K562 (cell line): Measurements from ENCODE around the gene RFT1. TPM values are rescaled to one million over a fixed set of nuclear protein-coding genes. Genes with fewer than 3 reads are reported as not detected.

Experiments used
- ARNT ChIP-seq, 2 experiments: fragments of 450-650 bp; IDR thresholded peaks; 2 replicates each; pipeline ENCODE4 v1.6.1; 2016; ENCODE audit warnings: mild to moderate bottlenecking in 1 of 2
- BCOR ChIP-seq: fragments of 450-650 bp; IDR thresholded peaks from 2 replicates; pipeline ENCODE4 v1.6.1; 2016
- ESRRA ChIP-seq: fragments of 450-650 bp; IDR thresholded peaks from 2 replicates; pipeline ENCODE4 v1.6.1; 2014; ENCODE audit warnings: low read depth, mild to moderate bottlenecking, moderate library complexity, borderline replicate concordance
- HDAC2 ChIP-seq: fragments of 450-650 bp; IDR thresholded peaks from 2 replicates; pipeline ENCODE4 v1.6.1; 2016; ENCODE audit warnings: mild to moderate bottlenecking
- HDAC3 ChIP-seq: fragments of 450-650 bp; IDR thresholded peaks from 2 replicates; pipeline ENCODE4 v1.6.1; 2018; ENCODE audit warnings: borderline replicate concordance, mild to moderate bottlenecking, moderate library complexity; ENCODE audit not compliant: partially characterized antibody
- MYC ChIP-seq, 2 experiments: fragments of 250-450 bp in 1 of 2; sonication (Bioruptor Pico) in 1 of 2; IDR thresholded peaks; 2 replicates each; pipeline versions ENCODE4 v1.5.1 to v1.6.1; 2012 to 2021; ENCODE audit warnings: low read depth in 2 of 2, borderline replicate concordance in 1 of 2, improper control_type of control experiment in 1 of 2, low read length in 1 of 2, mild to moderate bottlenecking in 1 of 2, moderate library complexity in 1 of 2
- NFIC ChIP-seq: fragments of 450-650 bp; IDR thresholded peaks from 2 replicates; pipeline ENCODE4 v1.6.1; 2017; ENCODE audit warnings: mild to moderate bottlenecking, inconsistent platforms
- POLR2AphosphoS2 ChIP-seq: IDR thresholded peaks from 2 replicates; pipeline ENCODE4 v1.6.1; 2012; ENCODE audit warnings: low read length, improper control_type of control experiment
- POLR2H ChIP-seq: IDR thresholded peaks from 2 replicates; pipeline ENCODE4 v1.6.1; 2016; ENCODE audit warnings: missing genetic modification characterization, low read depth, mild to moderate bottlenecking, control low read depth, missing compliant biosample characterization, moderate library complexity
- RCOR1 ChIP-seq, 2 experiments: IDR thresholded peaks; 2 replicates each; pipeline ENCODE4 v1.6.1; 2012; ENCODE audit warnings: low read depth in 2 of 2, low read length in 2 of 2, borderline replicate concordance in 1 of 2, improper control_type of control experiment in 1 of 2
- SAP30 ChIP-seq: fragments of 200-600 bp; sonication (generic); IDR thresholded peaks from 2 replicates; pipeline ENCODE4 v1.6.1; 2012; ENCODE audit warnings: borderline replicate concordance, low read depth, mild to moderate bottlenecking, moderate library complexity, low read length, control low read depth, inconsistent platforms; ENCODE audit not compliant: insufficient read depth, poor library complexity, severe bottlenecking
- TCF3 ChIP-seq: sonication (generic); formaldehyde crosslinking; IDR thresholded peaks from 2 replicates; pipeline ENCODE4 v1.4.0; 2020; ENCODE audit warnings: mild to moderate bottlenecking, missing genetic modification reagents
- ZBTB11 ChIP-seq, 3 experiments: fragments of 200-800 bp in 1 of 3; fragments of 250-450 bp in 1 of 3; fragments of 450-650 bp in 1 of 3; sonication (Bioruptor Pico) in 1 of 3; sonication (Bioruptor generic) in 1 of 3; formaldehyde crosslinking in 1 of 3; IDR thresholded peaks; 2 replicates each; pipeline versions ENCODE4 v1.6.1 to v1.8.0; 2016 to 2022; ENCODE audit warnings: mild to moderate bottlenecking in 2 of 3, missing genetic modification characterization in 2 of 3, missing compliant biosample characterization in 1 of 3, moderate library complexity in 1 of 3
- polyA plus RNA-seq, 8 experiments: library from polyadenylated mRNA; depleted of rRNA in 4 of 8; stranded (reverse) in 5 of 8; unstranded in 3 of 8; fragments of >200 nt; fragmentation: Nextera tagmentation in 2 of 8; fragmentation: Illumina TruSeq in 1 of 8; extraction: Ambion mirVana in 2 of 8; extraction: Trizol in 1 of 8; gene quantifications; 2 replicates each; pipeline versions ENCODE4 v1.2.1 to v1.2.3, GENCODE V29; 2011 to 2014; ENCODE audit warnings: inconsistent platforms in 1 of 8, missing spikeins in 1 of 8
- total RNA-seq, 7 experiments: library from RNA; depleted of rRNA in 6 of 7; stranded (reverse); fragments of >200 nt in 6 of 7; fragmentation: Illumina TruSeq in 2 of 7; extraction: Trizol in 2 of 7; gene quantifications; 2 replicates each; pipeline versions ENCODE4 v1.2.1 to v1.2.3, GENCODE V29; 2011 to 2021; ENCODE audit warnings: low replicate concordance in 1 of 7
- TF ChIP-seq, protein P1 (sequence below): fragments of 250-450 bp; sonication (Bioruptor Pico); IDR thresholded peaks from 2 replicates; pipeline ENCODE4 v1.4.0; 2020

The RFT1 gene
- total and polyA plus RNA-seq, 9 of the 15 experiments (the other 6 are each of a cell fraction or from before 2014, with no cell fraction given): 4.4 to 23.8 (median 8.9) TPM

GRCh38 chr3:53129344-53129743 is 891 bp downstream of the RFT1 start (continued):
- peak; percentile 31; the same call in 1 of the 2 replicates for TF ChIP-seq MYC (IDR thresholded peaks at IDR 0.05; ENCODE audit: low read depth, low read length)
- TF ChIP-seq MYC (CRISPR knock-in tag; IDR thresholded peaks at IDR 0.05; ENCODE audit: borderline replicate concordance, low read depth): no peak
- 0 out of 2 replicates have a peak, but pooled peaks have one; percentile 19 for TF ChIP-seq POLR2H (tag)
- peak; percentile 28; the same call in 1 of the 2 replicates for TF ChIP-seq BCOR
- TF ChIP-seq TCF3 (CRISPR knock-in tag): peak; percentile 91
- TF ChIP-seq RCOR1 (IDR thresholded peaks at IDR 0.05; ENCODE audit: borderline replicate concordance in 1 of 2, low read depth in 2 of 2, low read length in 2 of 2): peak; percentile 22 to 47; a peak in 2 of 4 replicates
- no peak for TF ChIP-seq POLR2AphosphoS2
- peak; percentile 78 for TF ChIP-seq NFIC
- TF ChIP-seq, protein P1, sequence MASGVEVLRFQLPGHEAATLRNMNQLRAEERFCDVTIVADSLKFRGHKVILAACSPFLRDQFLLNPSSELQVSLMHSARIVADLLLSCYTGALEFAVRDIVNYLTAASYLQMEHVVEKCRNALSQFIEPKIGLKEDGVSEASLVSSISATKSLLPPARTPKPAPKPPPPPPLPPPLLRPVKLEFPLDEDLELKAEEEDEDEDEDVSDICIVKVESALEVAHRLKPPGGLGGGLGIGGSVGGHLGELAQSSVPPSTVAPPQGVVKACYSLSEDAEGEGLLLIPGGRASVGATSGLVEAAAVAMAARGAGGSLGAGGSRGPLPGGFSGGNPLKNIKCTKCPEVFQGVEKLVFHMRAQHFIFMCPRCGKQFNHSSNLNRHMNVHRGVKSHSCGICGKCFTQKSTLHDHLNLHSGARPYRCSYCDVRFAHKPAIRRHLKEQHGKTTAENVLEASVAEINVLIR (CRISPR knock-in tag): no peak
- peak in 1 of 2 experiments; percentile 82; a peak in 2 of 4 replicates for TF ChIP-seq ARNT (IDR thresholded peaks at IDR 0.05)
- no peak for TF ChIP-seq ESRRA
- TF ChIP-seq ZBTB11 (CRISPR knock-in tag; IDR thresholded peaks at IDR 0.05): peak in 1 of 3 experiments; percentile 50; a peak in 1 of 6 replicates
- peak; percentile 56; the same call in 1 of the 2 replicates for TF ChIP-seq HDAC2
- no peak for TF ChIP-seq SAP30
- peak; percentile 45 for TF ChIP-seq HDAC3
